Activated CD4-positive, alpha-beta T cell treated with anti-CD3 and anti-CD28 coated beads, Interleukin-2, amount 10 ng/mL, durations not matched to agents 7 days and 5 days (primary cell): Measurements from ENCODE around the gene PODNL1. TPM values are rescaled to one million over a fixed set of nuclear protein-coding genes. Genes with fewer than 3 reads are reported as not detected.

Source experiments
- CTCF ChIA-PET: fragments of 350-600 bp; sonication (Branson Sonifier 250); formaldehyde crosslinking; loops from one replicate; lab custom pipeline; 2021; ENCODE audit warnings: antibody characterized with exemption; lab: Charles Lee
- POLR2A ChIA-PET: fragments of 350-600 bp; sonication (Branson Sonifier 250); formaldehyde crosslinking; loops from one replicate; lab custom pipeline; 2021; ENCODE audit warnings: antibody characterized with exemption; lab: Charles Lee
- DNase-seq: peaks from one replicate; pipeline ENCODE4 v3.0.0-alpha.2; 2020
- H3K27ac Mint-ChIP-seq: one replicate; pipeline ENCODE4 v1.8.0; 2021; ENCODE audit warnings: mild to moderate bottlenecking, moderate library complexity, mixed read lengths
- H3K27me3 Mint-ChIP-seq: one replicate; pipeline ENCODE4 v1.8.0; 2021; ENCODE audit warnings: mixed read lengths
- H3K36me3 Mint-ChIP-seq: one replicate; pipeline ENCODE4 v1.8.0; 2021; ENCODE audit warnings: low read depth, mixed read lengths
- H3K4me1 Mint-ChIP-seq: one replicate; pipeline ENCODE4 v1.8.0; 2021; ENCODE audit warnings: mixed read lengths
- H3K4me3 Mint-ChIP-seq: one replicate; pipeline ENCODE4 v1.8.0; 2021; ENCODE audit warnings: mild to moderate bottlenecking, moderate library complexity, mixed read lengths
- H3K9me3 Mint-ChIP-seq: one replicate; pipeline ENCODE4 v1.8.0; 2021; ENCODE audit warnings: mixed read lengths
- total RNA-seq, 2 experiments: library from RNA; stranded (reverse); gene quantifications; one replicate each; pipeline ENCODE4 v1.2.3, GENCODE V29; 2021

Gene PODNL1, protein sequence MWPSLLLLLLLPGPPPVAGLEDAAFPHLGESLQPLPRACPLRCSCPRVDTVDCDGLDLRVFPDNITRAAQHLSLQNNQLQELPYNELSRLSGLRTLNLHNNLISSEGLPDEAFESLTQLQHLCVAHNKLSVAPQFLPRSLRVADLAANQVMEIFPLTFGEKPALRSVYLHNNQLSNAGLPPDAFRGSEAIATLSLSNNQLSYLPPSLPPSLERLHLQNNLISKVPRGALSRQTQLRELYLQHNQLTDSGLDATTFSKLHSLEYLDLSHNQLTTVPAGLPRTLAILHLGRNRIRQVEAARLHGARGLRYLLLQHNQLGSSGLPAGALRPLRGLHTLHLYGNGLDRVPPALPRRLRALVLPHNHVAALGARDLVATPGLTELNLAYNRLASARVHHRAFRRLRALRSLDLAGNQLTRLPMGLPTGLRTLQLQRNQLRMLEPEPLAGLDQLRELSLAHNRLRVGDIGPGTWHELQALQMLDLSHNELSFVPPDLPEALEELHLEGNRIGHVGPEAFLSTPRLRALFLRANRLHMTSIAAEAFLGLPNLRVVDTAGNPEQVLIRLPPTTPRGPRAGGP
- total RNA-seq, result under 1 TPM; 0.17 to 0.58 TPM

DNA sequence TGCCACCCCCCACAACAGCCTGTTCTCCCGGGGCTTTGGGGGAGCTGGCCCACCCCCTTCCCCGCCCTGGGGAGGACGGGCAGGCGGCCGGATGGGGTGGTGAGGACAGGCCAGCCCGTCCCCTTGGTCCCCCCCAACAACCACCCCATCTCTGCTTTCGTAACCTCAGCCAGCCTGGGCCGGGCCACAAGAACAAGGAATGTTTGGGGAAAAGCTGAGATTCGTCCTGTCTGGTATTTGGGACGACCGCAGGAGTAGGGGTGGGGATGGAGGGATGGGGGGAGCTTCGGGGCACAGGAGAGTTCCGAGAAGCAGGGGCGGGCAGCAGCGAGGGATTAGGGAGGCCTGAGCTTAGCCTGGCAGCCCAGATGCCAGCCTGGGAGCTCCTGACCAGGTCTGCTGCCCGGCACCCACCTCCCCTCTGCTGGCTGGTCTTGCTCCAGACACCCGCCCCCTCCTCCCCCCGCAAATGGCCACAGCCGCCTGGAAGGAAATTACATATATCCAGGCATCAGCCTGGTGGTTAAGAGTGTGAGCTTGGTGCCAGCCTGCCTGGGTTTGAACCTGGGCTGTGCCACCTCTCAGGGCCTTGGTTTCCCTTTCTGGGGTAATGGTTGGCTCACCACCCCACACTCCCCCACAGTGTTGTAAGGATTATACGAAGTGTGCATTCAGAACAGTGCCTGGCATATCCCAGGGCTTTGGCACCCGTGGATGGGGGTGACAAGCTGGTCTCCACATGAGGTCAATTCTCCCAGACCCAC, at the start of gene PODNL1:
Gene PODNL1, minus strand, starts transcription at position 117 of the 764 bp plus-strand sequence. CDS start 236 bp downstream, outside the sequence.
- Mint-ChIP-seq H3K36me3 (no peaks in the 10 kb centered on the region), H3K4me1 (no peaks in the 10 kb centered on the region), H3K27me3 (peaks cover 7% of the 10 kb centered on the region), H3K27ac (no peak within 1 kb of the TSS), H3K4me3 (no peak within 1 kb of the TSS), H3K9me3 (no peaks in the 10 kb centered on the region)
- CTCF ChIA-PET, result interaction anchor here (0.9 to 1.4 kb wide), 4 partner anchors 11 to 198 kb away, joined by 3 to 4 read pairs (median 3); partner anchors contain the start of gene ASF1B
- POLR2A ChIA-PET, result no interaction called here
- DNase-seq, result no peak

GRCh38 chr19:13987101-13987890, 49.1 kb upstream of the PODNL1 start:
- POLR2A ChIA-PET, result no interaction called here
- peak overlapping the region; percentile 98 for H3K27ac Mint-ChIP-seq
- H3K4me1 Mint-ChIP-seq, result peaks cover 74% of the 10 kb centered on the region
- no peaks in the 10 kb centered on the region for H3K27me3 Mint-ChIP-seq
- CTCF ChIA-PET, result interaction anchor here (0.6 to 1.2 kb wide), 4 partner anchors 11 to 29 kb away, joined by 3 read pairs; no protein-coding TSS in a partner anchor
- DNase-seq, result no peak
- peaks cover 28% of the 10 kb centered on the region for H3K36me3 Mint-ChIP-seq
- H3K9me3 Mint-ChIP-seq, result no peaks in the 10 kb centered on the region
- peak overlapping the region; percentile 68 for H3K4me3 Mint-ChIP-seq

GRCh38 chr19:13986348-13986904, 48.2 kb upstream of the PODNL1 start:
- Mint-ChIP-seq H3K4me3 (peak overlapping the region; percentile 68), H3K4me1 (peaks cover 83% of the 10 kb centered on the region), H3K27ac (peak overlapping the region; percentile 98), H3K9me3 (no peaks in the 10 kb centered on the region), H3K27me3 (no peaks in the 10 kb centered on the region), H3K36me3 (peaks cover 26% of the 10 kb centered on the region)
- ChIA-PET POLR2A (no interaction called here), CTCF (interaction anchor here (1.9 kb wide), 1 partner anchor 11 kb away, joined by 5 read pairs; no protein-coding TSS in a partner anchor)
- DNase-seq, result peak; percentile 99

DNA sequence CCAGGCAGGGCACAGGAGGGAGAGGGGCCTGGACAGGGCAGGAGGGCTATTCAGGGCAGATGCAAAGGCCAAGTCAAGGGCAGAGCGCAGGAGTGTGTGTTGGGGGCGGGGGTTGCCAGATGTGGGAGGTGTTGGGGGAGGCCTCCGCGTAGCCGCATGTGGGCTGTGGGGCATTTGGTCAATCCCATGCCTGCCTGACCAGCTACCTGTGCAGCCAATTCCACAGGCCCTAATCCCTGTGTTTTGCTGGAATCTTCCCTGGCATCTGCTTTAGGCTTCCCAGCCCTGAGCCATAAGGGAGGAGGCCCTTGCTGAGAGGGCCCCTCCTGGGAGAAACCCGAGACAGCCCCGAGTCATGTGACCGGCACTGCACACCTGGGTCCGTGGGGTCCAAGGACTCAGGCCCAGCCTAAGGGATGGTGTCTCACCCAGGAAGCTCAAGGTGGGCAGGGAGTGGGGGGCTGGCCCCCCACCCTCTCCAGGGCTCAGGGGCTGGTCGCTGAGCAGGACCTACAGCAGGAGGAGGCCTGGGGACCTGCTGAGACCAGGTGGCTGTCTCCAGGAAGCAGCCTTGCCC, 47.6 kb upstream of the PODNL1 start:
- ChIA-PET CTCF (interaction anchor here (1.6 to 1.9 kb wide), 2 partner anchors 12 to 13 kb away, joined by 3 to 5 read pairs; no protein-coding TSS in a partner anchor), POLR2A (interaction anchor here (0.6 kb wide), 1 partner anchor 32 kb away, joined by 5 read pairs; no protein-coding TSS in a partner anchor)
- no peaks in the 10 kb centered on the region for H3K27me3 Mint-ChIP-seq
- no peak for DNase-seq
- no peaks in the 10 kb centered on the region for H3K9me3 Mint-ChIP-seq
- H3K27ac Mint-ChIP-seq, result peak overlapping the region; percentile 98
- H3K4me3 Mint-ChIP-seq, result peak overlapping the region; percentile 68
- peaks cover 87% of the 10 kb centered on the region for H3K4me1 Mint-ChIP-seq
- peaks cover 23% of the 10 kb centered on the region for H3K36me3 Mint-ChIP-seq

DNA sequence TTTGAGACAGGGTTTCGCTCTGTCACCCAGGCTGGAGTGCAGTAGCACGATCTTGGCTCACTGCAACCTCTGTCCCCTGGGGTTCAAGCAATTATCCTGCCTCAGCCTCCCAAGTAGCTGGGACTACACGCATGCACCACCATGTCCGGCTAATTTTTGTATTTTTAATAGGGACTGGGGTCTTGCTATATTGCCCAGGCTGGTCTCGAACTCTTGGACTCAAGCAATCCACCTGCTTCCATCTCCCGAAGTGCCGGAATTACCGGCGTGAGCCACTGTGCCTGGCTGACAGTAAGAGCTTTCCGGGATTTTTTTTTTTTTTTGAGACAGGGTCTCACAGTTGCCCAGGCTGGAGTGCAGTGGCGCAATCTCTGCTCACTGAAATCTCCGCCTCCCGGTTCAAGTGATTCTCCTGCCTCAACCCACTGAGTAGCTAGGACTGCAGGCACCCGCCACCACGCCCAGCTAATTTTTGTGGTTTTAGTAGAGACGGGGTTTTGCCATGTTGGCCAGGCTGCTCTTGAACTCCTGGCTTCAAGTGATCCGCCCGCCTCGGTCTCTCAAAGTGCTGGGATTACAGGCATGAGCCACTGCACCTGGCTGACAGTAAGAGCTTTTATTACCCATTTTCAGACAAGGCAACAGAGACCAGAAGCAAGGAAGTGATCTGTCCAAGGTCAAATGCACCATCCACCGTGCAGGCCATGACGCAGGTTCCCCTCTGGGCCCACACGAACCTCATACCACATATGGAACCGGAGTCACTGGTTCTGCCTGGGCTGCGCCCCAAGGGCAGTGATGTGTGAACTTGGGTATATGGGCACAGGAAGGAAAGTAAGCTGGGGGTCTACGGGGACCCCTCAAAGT, 46.9 kb upstream of the PODNL1 start:
- H3K36me3 Mint-ChIP-seq, result peaks cover 21% of the 10 kb centered on the region
- POLR2A ChIA-PET, result interaction anchor here (0.6 kb wide), 1 partner anchor 32 kb away, joined by 5 read pairs; no protein-coding TSS in a partner anchor
- no peak for DNase-seq
- peak overlapping the region; percentile 9 for H3K4me3 Mint-ChIP-seq
- no peaks in the 10 kb centered on the region for H3K9me3 Mint-ChIP-seq
- no peaks in the 10 kb centered on the region for H3K27me3 Mint-ChIP-seq
- peaks cover 89% of the 10 kb centered on the region for H3K4me1 Mint-ChIP-seq
- CTCF ChIA-PET, result interaction anchor here (0.8 to 1.9 kb wide), 3 partner anchors 12 to 22 kb away, joined by 3 to 5 read pairs (median 3); partner anchors contain the start of gene RFX1
- peak overlapping the region; percentile 98 for H3K27ac Mint-ChIP-seq

DNA sequence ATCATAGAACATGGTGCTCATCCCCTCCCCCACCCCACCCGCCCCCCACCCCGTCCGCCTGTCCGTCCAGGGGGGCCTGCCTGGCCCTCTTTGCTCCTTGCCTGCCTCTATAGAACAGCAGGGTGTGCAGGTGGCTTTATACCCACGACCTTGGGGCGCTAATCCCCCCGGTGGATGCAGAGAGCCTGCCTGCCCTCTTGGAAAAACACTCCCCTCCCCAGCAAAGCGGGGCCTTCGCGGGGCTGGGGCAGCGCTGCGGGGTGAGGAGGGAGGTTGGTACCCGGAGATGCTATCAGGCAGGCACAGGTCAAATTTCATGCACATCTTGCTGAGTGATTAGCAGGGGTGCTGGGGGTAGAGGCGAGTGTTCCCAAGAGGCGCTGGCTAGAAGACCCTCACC, 46.0 kb upstream of the PODNL1 start:
- H3K9me3 Mint-ChIP-seq, result no peaks in the 10 kb centered on the region
- CTCF ChIA-PET, result interaction anchor here (0.8 to 1.6 kb wide), 2 partner anchors 11 to 22 kb away, joined by 3 read pairs; partner anchors contain the start of gene RFX1
- POLR2A ChIA-PET, result no interaction called here
- H3K27me3 Mint-ChIP-seq, result no peaks in the 10 kb centered on the region
- H3K27ac Mint-ChIP-seq, result no peak overlapping the region
- no peak overlapping the region for H3K4me3 Mint-ChIP-seq
- peaks cover 86% of the 10 kb centered on the region for H3K4me1 Mint-ChIP-seq
- H3K36me3 Mint-ChIP-seq, result peaks cover 18% of the 10 kb centered on the region
- DNase-seq, result no peak

DNA sequence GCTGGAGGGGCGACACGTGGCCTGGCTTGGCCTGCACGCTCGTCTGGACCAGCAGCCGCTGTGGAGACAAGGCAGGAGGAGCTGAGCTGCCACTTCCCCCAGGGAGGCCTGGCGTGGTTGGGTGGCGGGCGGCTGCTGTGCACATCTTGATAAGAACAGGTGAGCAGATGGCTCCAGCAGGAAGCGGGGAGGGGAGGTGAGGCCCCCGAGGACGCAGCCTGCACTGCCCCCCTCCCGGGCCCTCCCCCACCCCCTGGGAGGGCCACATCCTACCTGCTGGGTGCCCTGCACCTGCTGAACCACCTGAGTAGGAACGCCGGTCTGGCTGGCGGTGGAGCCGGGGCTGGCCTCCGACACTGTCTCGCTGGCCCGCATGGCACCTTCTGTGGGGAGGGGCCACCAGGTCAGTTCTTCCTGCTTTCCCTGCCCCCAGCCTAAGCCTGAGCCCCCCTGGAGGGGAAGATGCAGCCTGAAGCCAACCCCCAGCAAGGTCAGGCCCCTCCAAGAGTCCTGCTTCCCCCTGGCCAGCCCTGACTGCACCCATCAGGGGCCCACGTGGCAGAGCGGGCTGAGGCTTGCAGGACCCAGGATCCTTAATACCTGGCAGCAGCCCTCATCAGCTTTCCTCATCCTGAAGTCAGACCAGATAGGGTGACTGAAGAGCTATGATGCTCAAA, 45.1 kb upstream of the PODNL1 start:
- CTCF ChIA-PET, result no interaction called here

GRCh38 chr19:13982773-13983172, 44.6 kb upstream of the PODNL1 start:
- ChIA-PET POLR2A (no interaction called here), CTCF (no interaction called here)
- Mint-ChIP-seq H3K4me3 (no peak overlapping the region), H3K27me3 (no peaks in the 10 kb centered on the region), H3K36me3 (peaks cover 10% of the 10 kb centered on the region), H3K4me1 (peaks cover 76% of the 10 kb centered on the region), H3K27ac (peak overlapping the region; percentile 50), H3K9me3 (no peaks in the 10 kb centered on the region)
- no peak for DNase-seq

More for the DNA sequence above, 45.1 kb upstream of the PODNL1 start:
- H3K27ac Mint-ChIP-seq, result peak overlapping the region; percentile 50
- H3K4me1 Mint-ChIP-seq, result peaks cover 78% of the 10 kb centered on the region
- DNase-seq, result peak; percentile 34
- H3K9me3 Mint-ChIP-seq, result no peaks in the 10 kb centered on the region
- POLR2A ChIA-PET, result no interaction called here
- H3K36me3 Mint-ChIP-seq, result peaks cover 12% of the 10 kb centered on the region
- H3K4me3 Mint-ChIP-seq, result no peak overlapping the region
- no peaks in the 10 kb centered on the region for H3K27me3 Mint-ChIP-seq

- ChIA-PET POLR2A (no interaction called here), CTCF (interaction anchor here (0.6 to 1.0 kb wide), 2 partner anchors 16 to 113 kb away, joined by 3 read pairs; no protein-coding TSS in a partner anchor)
- no peak overlapping the region for H3K4me3 Mint-ChIP-seq
- no peak for DNase-seq
- peaks cover 68% of the 10 kb centered on the region for H3K4me1 Mint-ChIP-seq
- no peaks in the 10 kb centered on the region for H3K27me3 Mint-ChIP-seq
- H3K27ac Mint-ChIP-seq, result peak overlapping the region; percentile 31
- H3K36me3 Mint-ChIP-seq, result peaks cover 10% of the 10 kb centered on the region
- no peaks in the 10 kb centered on the region for H3K9me3 Mint-ChIP-seq
Observed at GRCh38 chr19:13981988-13982501, 43.8 kb upstream of the PODNL1 start.

DNA sequence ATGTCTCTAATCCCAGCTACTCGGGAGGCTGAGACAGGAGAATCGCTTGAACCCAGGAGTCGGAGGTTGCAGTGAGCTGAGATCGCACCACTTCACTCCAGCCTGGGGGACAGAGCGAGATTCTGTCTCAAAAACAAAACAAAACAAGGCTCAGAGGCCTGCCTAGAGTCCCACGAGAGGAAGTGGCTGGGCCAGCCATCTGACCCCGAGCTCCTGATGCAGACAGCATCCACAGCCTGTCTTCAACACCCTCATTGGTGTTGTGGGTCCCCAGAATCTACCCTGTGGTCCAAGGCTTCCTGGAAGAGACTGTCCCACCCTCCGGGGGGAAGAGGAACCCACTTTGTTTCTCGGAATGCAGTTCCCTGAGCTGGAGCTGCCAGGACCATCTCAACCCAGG, 43.2 kb upstream of the PODNL1 start:
- ChIA-PET CTCF (interaction anchor here (0.6 to 1.0 kb wide), 2 partner anchors 17 to 113 kb away, joined by 3 read pairs; no protein-coding TSS in a partner anchor), POLR2A (no interaction called here)
- no peak for DNase-seq
- peaks cover 10% of the 10 kb centered on the region for H3K36me3 Mint-ChIP-seq
- H3K27me3 Mint-ChIP-seq, result no peaks in the 10 kb centered on the region
- peak overlapping the region; percentile 69 for H3K27ac Mint-ChIP-seq
- H3K9me3 Mint-ChIP-seq, result no peaks in the 10 kb centered on the region
- no peak overlapping the region for H3K4me3 Mint-ChIP-seq
- H3K4me1 Mint-ChIP-seq, result peaks cover 63% of the 10 kb centered on the region
